ENCODE results near the gene XPR1.

DNA sequence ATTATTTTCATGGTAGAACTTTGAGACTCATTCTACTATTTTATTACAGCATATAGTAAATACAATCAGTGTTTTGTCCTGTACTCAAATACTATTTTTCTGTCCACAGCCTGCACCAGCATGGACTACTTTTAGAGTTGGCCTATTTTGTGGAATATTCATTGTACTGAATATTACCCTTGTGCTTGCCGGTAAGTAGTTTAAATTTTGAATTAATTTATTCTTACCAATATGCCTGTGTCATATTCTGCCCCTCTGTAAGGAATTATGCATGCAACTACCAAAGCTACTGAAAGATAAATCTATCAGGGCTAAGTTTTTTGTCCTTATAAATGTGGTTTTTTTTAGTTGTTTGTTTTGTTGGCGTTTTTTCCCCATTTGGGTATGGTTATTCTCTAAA, 179.5 kb downstream of the XPR1 start:
- TF ChIP-seq, protein P1, sequence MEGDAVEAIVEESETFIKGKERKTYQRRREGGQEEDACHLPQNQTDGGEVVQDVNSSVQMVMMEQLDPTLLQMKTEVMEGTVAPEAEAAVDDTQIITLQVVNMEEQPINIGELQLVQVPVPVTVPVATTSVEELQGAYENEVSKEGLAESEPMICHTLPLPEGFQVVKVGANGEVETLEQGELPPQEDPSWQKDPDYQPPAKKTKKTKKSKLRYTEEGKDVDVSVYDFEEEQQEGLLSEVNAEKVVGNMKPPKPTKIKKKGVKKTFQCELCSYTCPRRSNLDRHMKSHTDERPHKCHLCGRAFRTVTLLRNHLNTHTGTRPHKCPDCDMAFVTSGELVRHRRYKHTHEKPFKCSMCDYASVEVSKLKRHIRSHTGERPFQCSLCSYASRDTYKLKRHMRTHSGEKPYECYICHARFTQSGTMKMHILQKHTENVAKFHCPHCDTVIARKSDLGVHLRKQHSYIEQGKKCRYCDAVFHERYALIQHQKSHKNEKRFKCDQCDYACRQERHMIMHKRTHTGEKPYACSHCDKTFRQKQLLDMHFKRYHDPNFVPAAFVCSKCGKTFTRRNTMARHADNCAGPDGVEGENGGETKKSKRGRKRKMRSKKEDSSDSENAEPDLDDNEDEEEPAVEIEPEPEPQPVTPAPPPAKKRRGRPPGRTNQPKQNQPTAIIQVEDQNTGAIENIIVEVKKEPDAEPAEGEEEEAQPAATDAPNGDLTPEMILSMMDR (conservative IDR thresholded peaks at IDR 0.05; ENCODE audit: low read depth, low read length) = no peak
- no peak for TF ChIP-seq EZH2 (IDR thresholded peaks at IDR 0.05; ENCODE audit: borderline replicate concordance, low read depth, low read length, poor library complexity, severe bottlenecking)
